Sigmoid colon (tissue), 7 donors: ENCODE data around the gene LPA. TPM values are rescaled to one million over a fixed set of nuclear protein-coding genes. Genes with fewer than 3 reads are reported as not detected.
"Not testable (repeated sequence)": the region's sequence is repeated elsewhere in the genome, so short reads cannot be mapped to it uniquely, and the experiment has no call there.

Experiments
- DNase-seq: peaks from one replicate; pipeline ENCODE4 v3.0.0-alpha.2; 2019
- H3K27ac ChIP-seq, 4 donors: fragments of 200-600 bp; sonication (generic); one replicate each; pipeline ENCODE4 v1.5.1; 2016 to 2019; ENCODE audit warnings: mild to moderate bottlenecking in 1 of 4
- H3K27me3 ChIP-seq, 3 donors: fragments of 200-600 bp; sonication (generic); one replicate each; pipeline ENCODE4 v1.5.1; 2019; ENCODE audit warnings: mild to moderate bottlenecking in 1 of 3
- H3K36me3 ChIP-seq, 4 donors: fragments of 200-600 bp; sonication (generic); one replicate each; pipeline ENCODE4 v1.5.1; 2016 to 2019
- H3K4me1 ChIP-seq, 4 donors: fragments of 200-600 bp; sonication (generic); one replicate each; pipeline ENCODE4 v1.5.1; 2017 to 2019
- H3K4me3 ChIP-seq, 4 donors: fragments of 200-600 bp; sonication (generic); one replicate each; pipeline ENCODE4 v1.5.1; 2017 to 2019; ENCODE audit warnings: mild to moderate bottlenecking in 2 of 4, moderate library complexity in 1 of 4
- H3K9me3 ChIP-seq, 4 donors: fragments of 200-600 bp in 3 of 4; sonication (generic) in 3 of 4; one replicate each; pipeline versions ENCODE4 v1.5.1 to v1.6.1; 2013 to 2019
- EP300 ChIP-seq, 4 donors: sonication (generic); formaldehyde crosslinking; IDR thresholded peaks; one replicate each; pipeline ENCODE4 v1.6.1; 2017; ENCODE audit warnings: antibody characterized with exemption in 4 of 4
- POLR2A ChIP-seq, 2 donors: fragments of 450-650 bp; IDR thresholded peaks; one replicate each; pipeline ENCODE4 v1.6.1; 2016; ENCODE audit warnings: antibody characterized with exemption in 2 of 2, mild to moderate bottlenecking in 2 of 2, moderate library complexity in 2 of 2
- POLR2AphosphoS5 ChIP-seq, 4 donors: sonication (generic); formaldehyde crosslinking; IDR thresholded peaks; one replicate each; pipeline ENCODE4 v1.6.1; 2017; ENCODE audit warnings: antibody characterized with exemption in 4 of 4
- WGBS, 2 donors: extraction: QIAGEN DNeasy Blood & Tissue Kit; methylation state at CpG; one replicate each; pipeline ENCODE4 v1.1.7; 2013; 5-methylcytosine and 5-hydroxymethylcytosine counted together
- intact Hi-C: fragments of 100-400 bp; cut with DNase I; formaldehyde crosslinking; loops from one replicate; pipeline ENCODE4 v1.15.1; 2023
- polyA plus RNA-seq, 3 donors: library from polyadenylated mRNA; stranded (reverse); fragments of 200-250 nt; gene quantifications; one replicate each; pipeline ENCODE4 v1.2.3, GENCODE V29; 2013
- total RNA-seq, 4 donors: library from RNA; depleted of rRNA; stranded (reverse); fragments of >200 nt; gene quantifications; one replicate each; pipeline ENCODE4 v1.1.0, GENCODE V29; 2016
- TF ChIP-seq, protein P1 (sequence below), 4 experiments: fragments of 450-650 bp in 3 of 4; fragments of 200-600 bp in 1 of 4; IDR thresholded peaks; one replicate each; pipeline ENCODE4 v1.5.1; 2016 to 2019; ENCODE audit warnings: antibody characterized with exemption in 4 of 4, mild to moderate bottlenecking in 3 of 4, moderate library complexity in 2 of 4
- donor health status: healthy with polysubstance abuse.
- donor health status: Bipolar disorder and iron deficiency.
- donor health status: healthy.

LPA gene, protein sequence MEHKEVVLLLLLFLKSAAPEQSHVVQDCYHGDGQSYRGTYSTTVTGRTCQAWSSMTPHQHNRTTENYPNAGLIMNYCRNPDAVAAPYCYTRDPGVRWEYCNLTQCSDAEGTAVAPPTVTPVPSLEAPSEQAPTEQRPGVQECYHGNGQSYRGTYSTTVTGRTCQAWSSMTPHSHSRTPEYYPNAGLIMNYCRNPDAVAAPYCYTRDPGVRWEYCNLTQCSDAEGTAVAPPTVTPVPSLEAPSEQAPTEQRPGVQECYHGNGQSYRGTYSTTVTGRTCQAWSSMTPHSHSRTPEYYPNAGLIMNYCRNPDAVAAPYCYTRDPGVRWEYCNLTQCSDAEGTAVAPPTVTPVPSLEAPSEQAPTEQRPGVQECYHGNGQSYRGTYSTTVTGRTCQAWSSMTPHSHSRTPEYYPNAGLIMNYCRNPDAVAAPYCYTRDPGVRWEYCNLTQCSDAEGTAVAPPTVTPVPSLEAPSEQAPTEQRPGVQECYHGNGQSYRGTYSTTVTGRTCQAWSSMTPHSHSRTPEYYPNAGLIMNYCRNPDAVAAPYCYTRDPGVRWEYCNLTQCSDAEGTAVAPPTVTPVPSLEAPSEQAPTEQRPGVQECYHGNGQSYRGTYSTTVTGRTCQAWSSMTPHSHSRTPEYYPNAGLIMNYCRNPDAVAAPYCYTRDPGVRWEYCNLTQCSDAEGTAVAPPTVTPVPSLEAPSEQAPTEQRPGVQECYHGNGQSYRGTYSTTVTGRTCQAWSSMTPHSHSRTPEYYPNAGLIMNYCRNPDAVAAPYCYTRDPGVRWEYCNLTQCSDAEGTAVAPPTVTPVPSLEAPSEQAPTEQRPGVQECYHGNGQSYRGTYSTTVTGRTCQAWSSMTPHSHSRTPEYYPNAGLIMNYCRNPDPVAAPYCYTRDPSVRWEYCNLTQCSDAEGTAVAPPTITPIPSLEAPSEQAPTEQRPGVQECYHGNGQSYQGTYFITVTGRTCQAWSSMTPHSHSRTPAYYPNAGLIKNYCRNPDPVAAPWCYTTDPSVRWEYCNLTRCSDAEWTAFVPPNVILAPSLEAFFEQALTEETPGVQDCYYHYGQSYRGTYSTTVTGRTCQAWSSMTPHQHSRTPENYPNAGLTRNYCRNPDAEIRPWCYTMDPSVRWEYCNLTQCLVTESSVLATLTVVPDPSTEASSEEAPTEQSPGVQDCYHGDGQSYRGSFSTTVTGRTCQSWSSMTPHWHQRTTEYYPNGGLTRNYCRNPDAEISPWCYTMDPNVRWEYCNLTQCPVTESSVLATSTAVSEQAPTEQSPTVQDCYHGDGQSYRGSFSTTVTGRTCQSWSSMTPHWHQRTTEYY (N-terminal part only)
- total RNA-seq = not detected
- under 1 TPM in 1 of 3 donors, not detected in 2; 0.01 TPM for polyA plus RNA-seq

DNA sequence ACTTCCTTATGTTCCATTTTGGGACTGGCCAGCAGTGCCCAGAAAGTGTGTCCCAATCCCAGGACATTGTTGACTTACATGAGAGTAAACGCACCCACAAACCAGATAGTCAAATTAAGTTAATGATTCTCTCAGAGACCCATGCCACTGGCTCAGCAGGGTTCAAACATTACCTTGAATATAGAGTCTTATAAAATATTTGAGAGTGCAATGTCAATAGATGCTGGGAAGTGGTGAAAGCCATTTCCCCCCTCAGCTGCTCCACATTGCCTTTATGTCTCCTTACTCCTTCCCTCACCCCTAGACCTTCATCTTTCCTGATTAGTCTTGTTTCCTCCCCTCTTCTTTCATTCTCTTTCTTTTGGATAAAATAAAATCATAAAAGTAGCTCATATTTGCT lies at the start of gene LPA:
LPA (minus strand) TSS at position 78 of the 400 bp plus-strand sequence; CDS start at position 17, 61 bp downstream.
- H3K27me3 ChIP-seq, DNase-seq, H3K9me3 ChIP-seq, H3K4me3 ChIP-seq, intact Hi-C loops, H3K27ac ChIP-seq, H3K4me1 ChIP-seq, H3K36me3 ChIP-seq: not testable (repeated sequence)
- WGBS, 2 donors = 21 to 61% methylated on average over 1 of the region's 1 CpG

- H3K27me3 ChIP-seq, H3K9me3 ChIP-seq, H3K4me1 ChIP-seq, intact Hi-C loops, H3K36me3 ChIP-seq, H3K4me3 ChIP-seq, H3K27ac ChIP-seq, DNase-seq: not testable (repeated sequence)
Measured at GRCh38 chr6:160708993-160709392, 44.9 kb upstream of the LPA start.

GRCh38 chr6:160704688-160705087 lies 40.6 kb upstream of the LPA start:
- H3K4me1 ChIP-seq, DNase-seq, intact Hi-C loops, H3K4me3 ChIP-seq, H3K36me3 ChIP-seq, H3K27ac ChIP-seq, H3K9me3 ChIP-seq, H3K27me3 ChIP-seq: not testable (repeated sequence)
- WGBS, 2 donors = 48 to 74% methylated on average over 7 of the region's 7 CpGs

DNA sequence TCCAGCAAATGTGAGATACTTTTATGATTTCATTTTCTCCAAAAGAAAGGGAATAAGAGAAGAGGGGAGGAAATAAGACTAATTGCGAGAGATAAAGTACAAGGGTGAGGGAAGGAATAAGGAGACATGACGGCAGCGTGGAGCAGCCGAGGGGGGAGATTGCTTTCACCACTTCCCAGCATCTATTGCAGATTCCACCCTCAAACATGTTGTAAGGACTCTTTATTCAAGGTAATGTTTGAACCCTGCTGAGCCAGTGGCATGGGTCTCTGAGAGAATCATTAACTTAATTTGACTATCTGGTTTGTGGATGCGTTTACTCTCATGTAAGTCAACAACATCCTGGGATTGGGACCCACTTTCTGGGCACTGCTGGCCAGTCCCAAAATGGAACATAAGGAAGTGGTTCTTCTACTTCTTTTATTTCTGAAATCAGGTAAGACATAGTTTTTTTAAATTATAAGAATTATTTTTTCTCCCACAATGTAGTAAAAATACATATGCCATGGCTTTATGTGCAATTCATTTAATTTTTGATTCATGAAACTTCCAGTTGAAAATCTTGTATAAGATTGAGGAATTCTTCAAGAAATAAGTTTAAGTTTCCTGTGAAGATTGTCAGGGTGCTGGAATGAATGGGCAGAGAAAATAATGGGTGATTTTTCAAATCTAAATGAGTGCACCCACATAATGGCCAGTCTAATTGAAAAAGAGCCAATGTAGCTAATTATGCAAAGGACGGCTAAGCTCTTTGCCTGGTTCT lies 38.0 kb upstream of the LPA start, which contains the start of gene PLG:
PLG (plus strand) TSS at position 327 of the 763 bp plus-strand sequence; CDS start at position 388, 61 bp downstream.
- H3K27ac ChIP-seq, intact Hi-C loops, H3K9me3 ChIP-seq, H3K36me3 ChIP-seq, H3K27me3 ChIP-seq, H3K4me3 ChIP-seq, H3K4me1 ChIP-seq, DNase-seq: not testable (repeated sequence)
- WGBS, 2 donors = 61 to 81% methylated on average over 6 of the region's 6 CpGs

DNA sequence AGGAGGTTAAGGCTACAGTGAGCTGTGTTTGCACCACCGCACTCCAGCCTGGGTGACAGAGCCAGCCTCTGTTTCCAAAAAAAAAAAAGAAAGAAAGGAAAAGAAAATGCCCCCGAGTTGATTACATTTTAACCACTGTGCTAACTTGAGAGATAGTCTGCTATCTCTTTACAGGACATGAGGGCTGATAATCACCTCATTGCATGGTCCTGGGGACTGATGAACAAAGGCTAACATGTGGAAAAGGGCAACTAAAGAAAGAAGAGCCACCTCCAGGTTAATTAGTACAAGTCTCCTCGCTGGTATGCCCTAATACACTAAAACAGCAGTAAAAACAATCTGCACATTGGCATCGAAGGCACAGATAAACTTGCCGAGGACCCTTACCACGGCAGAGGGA lies 33.8 kb upstream of the LPA start:
- TF ChIP-seq POLR2AphosphoS5 (IDR thresholded peaks at IDR 0.05) (no peak), EP300 (IDR thresholded peaks at IDR 0.05) (no peak), POLR2A (IDR thresholded peaks at IDR 0.05) (no peak)
- TF ChIP-seq, protein P1, sequence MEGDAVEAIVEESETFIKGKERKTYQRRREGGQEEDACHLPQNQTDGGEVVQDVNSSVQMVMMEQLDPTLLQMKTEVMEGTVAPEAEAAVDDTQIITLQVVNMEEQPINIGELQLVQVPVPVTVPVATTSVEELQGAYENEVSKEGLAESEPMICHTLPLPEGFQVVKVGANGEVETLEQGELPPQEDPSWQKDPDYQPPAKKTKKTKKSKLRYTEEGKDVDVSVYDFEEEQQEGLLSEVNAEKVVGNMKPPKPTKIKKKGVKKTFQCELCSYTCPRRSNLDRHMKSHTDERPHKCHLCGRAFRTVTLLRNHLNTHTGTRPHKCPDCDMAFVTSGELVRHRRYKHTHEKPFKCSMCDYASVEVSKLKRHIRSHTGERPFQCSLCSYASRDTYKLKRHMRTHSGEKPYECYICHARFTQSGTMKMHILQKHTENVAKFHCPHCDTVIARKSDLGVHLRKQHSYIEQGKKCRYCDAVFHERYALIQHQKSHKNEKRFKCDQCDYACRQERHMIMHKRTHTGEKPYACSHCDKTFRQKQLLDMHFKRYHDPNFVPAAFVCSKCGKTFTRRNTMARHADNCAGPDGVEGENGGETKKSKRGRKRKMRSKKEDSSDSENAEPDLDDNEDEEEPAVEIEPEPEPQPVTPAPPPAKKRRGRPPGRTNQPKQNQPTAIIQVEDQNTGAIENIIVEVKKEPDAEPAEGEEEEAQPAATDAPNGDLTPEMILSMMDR (IDR thresholded peaks at IDR 0.05) = no peak
- intact Hi-C loops = no loop called here
- Histone ChIP-seq H3K27me3 (no peaks in the 10 kb centered on the region), H3K27ac (no peak overlapping the region), H3K9me3 (no peaks in the 10 kb centered on the region), H3K4me1 (no peaks in the 10 kb centered on the region), H3K36me3 (no peaks in the 10 kb centered on the region), H3K4me3 (no peak overlapping the region)
- 33 to 73% methylated on average over 6 of the region's 6 CpGs for WGBS, 2 donors
- no peak for DNase-seq

- H3K36me3 ChIP-seq, H3K4me1 ChIP-seq, H3K27me3 ChIP-seq, DNase-seq, H3K27ac ChIP-seq, H3K9me3 ChIP-seq, intact Hi-C loops, H3K4me3 ChIP-seq: not testable (repeated sequence)
- 65 to 94% methylated on average over 3 of the region's 3 CpGs for WGBS, 2 donors
Measured at GRCh38 chr6:160696884-160697283, 32.8 kb upstream of the LPA start.

DNA sequence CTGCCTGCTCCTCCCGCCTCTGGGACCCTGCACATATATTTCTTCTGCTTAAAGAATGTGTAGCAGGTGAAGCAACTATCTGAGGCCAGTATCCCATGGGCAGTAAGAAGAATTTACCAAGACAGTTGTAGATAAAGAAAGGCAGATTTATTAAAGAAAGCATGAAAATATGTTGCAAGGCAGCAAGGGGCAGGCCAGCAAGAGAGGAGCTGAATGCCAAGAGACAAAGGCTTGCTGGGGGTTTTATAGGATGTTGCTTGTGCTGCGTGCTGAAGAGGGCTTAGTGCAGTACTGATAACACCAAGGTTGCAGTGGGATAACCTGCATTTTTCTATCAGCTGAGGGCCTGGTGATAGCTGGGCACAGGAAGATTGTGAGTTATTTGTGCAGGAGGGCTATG lies 31.5 kb upstream of the LPA start:
- H3K27ac ChIP-seq, DNase-seq, H3K36me3 ChIP-seq, H3K27me3 ChIP-seq, H3K4me3 ChIP-seq, H3K4me1 ChIP-seq, H3K9me3 ChIP-seq, intact Hi-C loops: not testable (repeated sequence)
- WGBS, 2 donors = 65 to 66% methylated on average over 2 of the region's 2 CpGs

DNA sequence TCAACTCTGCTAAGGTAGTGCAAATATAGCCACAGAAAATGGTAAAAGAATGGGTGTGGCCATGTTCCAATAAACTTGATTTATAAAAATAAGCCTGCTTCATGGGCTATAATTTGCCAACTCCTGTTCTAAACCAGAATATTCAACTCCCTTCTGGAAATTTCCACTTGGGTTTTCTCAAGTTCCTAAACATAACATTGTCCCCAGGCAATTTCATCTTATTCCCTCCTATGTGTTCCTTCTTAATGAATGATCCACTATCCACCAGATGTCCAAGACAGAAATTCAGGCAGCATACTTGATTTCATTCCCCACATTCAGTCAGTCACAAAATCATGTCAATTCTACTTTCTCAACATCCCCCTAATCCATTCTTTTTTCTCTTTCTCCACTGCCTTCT lies 30.9 kb upstream of the LPA start:
- H3K4me3 ChIP-seq, H3K27ac ChIP-seq, H3K36me3 ChIP-seq, H3K27me3 ChIP-seq, intact Hi-C loops, DNase-seq, H3K4me1 ChIP-seq, H3K9me3 ChIP-seq: not testable (repeated sequence)
